Measurements from ENCODE around the gene LCE2B. TPM values are rescaled to one million over a fixed set of nuclear protein-coding genes. Genes with fewer than 3 reads are reported as not detected.

Gene LCE2B
- total RNA-seq (2022; extraction: Qiagen RNA extraction) = not detected in 5 replicates

GRCh38 chr1:152685823-152686222 lies at the start of gene LCE2B:
LCE2B (plus strand) TSS chr1:152686123; CDS start chr1:152686844, 721 bp downstream.

GRCh38 chr1:152663098-152663497 lies 22.8 kb upstream of the LCE2B start, which contains the start of gene LCE2D:
LCE2D (plus strand) TSS chr1:152663380; CDS start chr1:152664106, 726 bp downstream.

GRCh38 chr1:152674983-152675382 lies 10.9 kb upstream of the LCE2B start, which contains the start of gene LCE2C:
LCE2C (plus strand) TSS chr1:152675279; CDS start chr1:152676016, 737 bp downstream.

GRCh38 chr1:152697701-152698600 lies 12.0 kb downstream of the LCE2B start, which contains the start of gene LCE2A:
LCE2A (plus strand) TSS chr1:152698345; CDS start chr1:152698902, 557 bp downstream.

GRCh38 chr1:152707860-152708259 lies 21.9 kb downstream of the LCE2B start, which contains the start of gene LCE4A:
LCE4A (plus strand) TSS chr1:152708160; CDS start chr1:152709076, 916 bp downstream.

Other genes with a start within 250 kb of the LCE2B start
- not detected in 5 replicates for gene LCE5A, start 175.3 kb upstream of the LCE2B start, total RNA-seq (2022; extraction: Qiagen RNA extraction)
- 0.27 to 0.84 TPM (median 0.45 TPM) in 5 replicates for gene CRCT1, start 171.6 kb upstream of the LCE2B start, total RNA-seq (2022; extraction: Qiagen RNA extraction)
- gene LCE3E, start 119.3 kb upstream of the LCE2B start, total RNA-seq (2022; extraction: Qiagen RNA extraction) = 0.12 to 0.24 TPM (median 0.20 TPM) in 4 of 5 replicates, not detected in the other
- gene LCE3D, start 105.6 kb upstream of the LCE2B start, total RNA-seq (2022; extraction: Qiagen RNA extraction) = 2.8 to 4.4 TPM (median 3.1 TPM) in 5 replicates
- gene LCE3C, start 85.9 kb upstream of the LCE2B start, total RNA-seq (2022; extraction: Qiagen RNA extraction) = not detected in 5 replicates
- not detected in 5 replicates for gene LCE3B, start 72.3 kb upstream of the LCE2B start, total RNA-seq (2022; extraction: Qiagen RNA extraction)
- not detected in 5 replicates for gene LCE3A, start 63.0 kb upstream of the LCE2B start, total RNA-seq (2022; extraction: Qiagen RNA extraction)
- gene LCE2D, start 22.7 kb upstream of the LCE2B start, total RNA-seq (2022; extraction: Qiagen RNA extraction) = not detected in 5 replicates
- not detected in 5 replicates for gene LCE2C, start 10.8 kb upstream of the LCE2B start, total RNA-seq (2022; extraction: Qiagen RNA extraction)
- not detected in 5 replicates for gene LCE2A, start 12.2 kb downstream of the LCE2B start, total RNA-seq (2022; extraction: Qiagen RNA extraction)
- not detected in 5 replicates for gene LCE4A, start 22.0 kb downstream of the LCE2B start, total RNA-seq (2022; extraction: Qiagen RNA extraction)
- gene KPRP, start 71.9 kb downstream of the LCE2B start, total RNA-seq (2022; extraction: Qiagen RNA extraction) = not detected in 5 replicates
- gene LCE1F, start 89.0 kb downstream of the LCE2B start, total RNA-seq (2022; extraction: Qiagen RNA extraction) = not detected in 5 replicates
- gene LCE1E, start 100.1 kb downstream of the LCE2B start, total RNA-seq (2022; extraction: Qiagen RNA extraction) = 0.32 TPM in 1 of 5 replicates, not detected in the others
- not detected in 5 replicates for gene LCE1D, start 110.6 kb downstream of the LCE2B start, total RNA-seq (2022; extraction: Qiagen RNA extraction)
- 0.22 TPM in 1 of 5 replicates, not detected in the others for gene LCE1C, start 120.5 kb downstream of the LCE2B start, total RNA-seq (2022; extraction: Qiagen RNA extraction)
- 0.06 to 0.10 TPM (median 0.08 TPM) in 3 of 5 replicates, not detected in the others for gene LCE1B, start 125.8 kb downstream of the LCE2B start, total RNA-seq (2022; extraction: Qiagen RNA extraction)
- gene LCE1A, start 141.3 kb downstream of the LCE2B start, total RNA-seq (2022; extraction: Qiagen RNA extraction) = not detected in 5 replicates
- gene LCE6A, start 156.7 kb downstream of the LCE2B start, total RNA-seq (2022; extraction: Qiagen RNA extraction) = not detected in 5 replicates
- gene LCE7A, start 173.9 kb downstream of the LCE2B start, total RNA-seq (2022; extraction: Qiagen RNA extraction) = not detected in 5 replicates
- gene SMCP, start 192.2 kb downstream of the LCE2B start, total RNA-seq (2022; extraction: Qiagen RNA extraction) = not detected in 5 replicates
- 0.06 to 0.18 TPM (median 0.11 TPM) in 4 of 5 replicates, not detected in the other for gene IVL, start 222.4 kb downstream of the LCE2B start, total RNA-seq (2022; extraction: Qiagen RNA extraction)